ENCODE measurements around the gene PLIN4.
A peak's percentile ranks its signal among the peaks of the same experiment; 100 is the strongest.

PLIN4 gene

DNA sequence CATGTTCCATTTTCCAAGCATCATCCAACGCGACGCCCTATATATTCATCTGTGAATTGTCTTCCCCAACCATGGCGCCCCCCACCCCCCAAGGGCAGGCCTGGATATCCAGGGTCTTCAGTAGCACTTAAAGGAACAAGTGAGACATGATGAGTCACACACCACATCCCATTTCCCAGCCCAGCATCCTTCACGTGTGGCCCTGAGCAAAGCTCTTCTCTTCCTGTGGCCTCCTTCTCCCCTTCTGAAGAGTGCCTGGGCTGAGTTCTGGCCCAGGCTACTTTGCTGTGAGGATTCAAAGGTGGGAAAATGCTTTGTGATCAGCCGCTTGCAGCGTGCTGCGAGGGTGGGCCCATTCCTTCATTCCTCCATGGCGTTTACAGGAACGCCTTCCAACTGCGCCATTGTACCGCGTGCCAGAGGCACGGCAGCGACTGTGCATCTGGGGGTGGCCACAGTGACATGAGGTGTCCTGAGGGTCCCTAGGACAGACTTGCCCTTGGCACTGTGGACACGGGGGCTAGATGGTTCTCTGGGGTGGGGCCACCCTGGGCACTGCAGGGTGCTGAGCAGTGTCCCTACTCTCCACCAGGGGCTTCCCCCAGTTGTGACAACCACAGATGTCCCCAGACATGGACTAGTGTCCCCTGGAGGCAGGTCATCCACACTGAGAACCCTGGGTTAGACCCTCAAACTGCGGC lies 11.7 kb downstream of the PLIN4 start:
- DNase-seq (ENCODE audit: low spot score): no peak

DNA sequence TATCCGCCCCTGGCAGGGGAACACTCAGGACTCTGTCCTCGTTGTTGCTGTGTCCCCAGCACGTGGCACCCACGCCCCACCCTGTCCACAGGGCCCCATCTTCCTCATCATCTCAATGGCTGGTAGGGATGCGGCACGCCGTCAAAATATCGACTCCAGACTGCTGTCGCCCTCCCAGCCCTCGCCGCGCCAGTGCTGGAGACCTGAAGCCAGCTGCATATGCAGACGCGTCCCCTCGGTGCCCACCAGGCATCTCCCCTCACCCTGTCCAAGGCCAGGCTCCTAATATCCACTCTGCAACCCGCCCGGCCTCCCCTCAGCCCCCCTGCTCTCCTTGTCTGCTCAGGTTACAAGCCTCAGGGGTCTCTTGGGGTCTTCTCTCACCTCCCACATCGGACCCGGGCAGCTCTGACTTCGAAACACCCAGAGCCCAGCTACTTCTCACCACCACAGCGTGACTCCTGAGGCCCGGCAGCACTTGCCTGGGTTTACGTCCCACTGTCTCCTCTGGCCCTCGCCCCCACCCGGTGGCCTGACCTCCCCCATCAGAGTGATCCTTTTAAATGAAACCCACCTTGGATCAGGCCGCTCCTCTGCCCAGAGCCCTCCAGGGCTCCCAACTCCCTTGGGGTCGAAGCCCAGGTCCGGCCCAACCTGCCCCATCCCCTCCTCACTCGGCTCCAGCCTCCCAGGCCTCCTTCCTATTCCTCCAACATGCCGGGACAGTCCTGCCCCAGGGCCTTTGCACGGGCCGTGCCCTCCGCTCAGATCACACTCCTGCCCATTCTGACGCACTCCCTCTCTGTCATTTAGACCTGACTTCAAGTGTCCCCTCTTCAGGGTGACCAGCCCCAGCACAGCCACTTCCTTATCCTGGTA lies 12.5 kb downstream of the PLIN4 start:
- DNase-seq (ENCODE audit: low spot score): no peak

DNA sequence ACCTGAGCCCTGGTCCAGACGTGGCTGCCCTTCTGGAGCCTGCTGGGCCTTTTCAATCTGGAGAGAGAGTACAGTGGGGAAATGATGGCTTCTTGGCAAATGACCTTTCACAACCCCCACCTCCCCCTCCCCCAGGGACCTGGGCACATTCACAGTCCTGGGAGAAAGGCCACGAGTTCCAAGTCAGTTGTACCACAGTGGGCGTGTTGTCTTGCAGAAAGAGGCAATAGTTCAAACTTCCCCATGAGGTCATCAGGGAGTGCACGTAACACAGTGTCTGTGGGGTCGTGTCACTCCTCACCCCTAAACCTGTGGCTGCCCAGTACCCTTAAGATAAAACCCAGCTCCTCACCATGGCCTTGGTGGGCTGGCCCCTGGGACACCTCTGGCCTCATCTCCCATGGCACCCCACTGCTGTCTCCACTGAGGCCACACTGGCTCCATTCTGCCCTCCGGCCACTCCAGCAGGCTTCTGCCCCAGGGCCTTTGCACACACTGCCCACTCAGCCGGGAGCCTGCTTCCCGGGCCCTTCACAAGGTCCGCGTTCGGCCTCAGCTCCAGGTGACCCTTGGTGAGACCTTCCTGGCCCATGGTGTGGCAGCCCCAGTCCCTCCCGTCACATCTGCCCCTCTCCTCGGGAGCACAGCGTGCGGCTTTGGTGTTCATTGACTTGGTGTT lies 13.3 kb downstream of the PLIN4 start:
- DNase-seq (ENCODE audit: low spot score): no peak

DNA sequence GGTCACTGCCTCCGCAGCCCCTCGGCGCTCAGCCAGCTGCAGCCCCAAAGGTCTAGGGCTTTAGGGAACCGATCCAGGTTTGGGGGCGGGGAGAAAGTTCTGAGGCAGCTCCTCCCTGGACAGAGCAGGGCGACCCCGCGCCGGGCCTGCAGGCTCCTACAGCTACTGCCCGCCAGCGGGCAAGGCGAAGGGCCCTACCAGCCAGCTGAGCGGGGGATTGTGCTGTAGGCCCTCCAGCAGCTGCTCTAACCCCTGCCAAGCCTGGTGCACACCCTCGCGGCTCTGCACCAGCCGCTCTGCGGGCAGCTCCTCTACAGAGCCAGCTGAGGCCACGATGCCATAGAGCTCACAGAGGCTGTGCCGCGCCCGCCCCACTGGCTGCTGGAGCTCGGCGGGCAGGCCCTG lies 14.0 kb downstream of the PLIN4 start:
- DNase-seq (ENCODE audit: low spot score): no peak

DNA sequence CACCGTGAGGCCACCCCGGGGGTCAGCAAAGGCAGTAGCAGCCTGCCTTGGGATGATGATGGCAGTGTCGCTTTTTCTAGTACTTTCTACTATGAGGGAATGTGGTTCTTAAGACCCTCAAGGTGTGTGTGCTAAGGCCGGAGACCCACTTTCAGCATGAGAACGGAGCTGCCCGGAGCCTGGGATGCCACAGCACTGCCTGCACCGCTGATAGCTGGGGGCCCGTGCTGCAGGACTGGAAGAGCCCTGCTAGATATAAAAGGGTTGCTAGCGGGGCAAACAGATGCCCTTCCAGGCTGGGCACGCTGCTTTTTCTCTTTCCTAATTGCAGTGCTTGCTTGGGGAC lies 14.5 kb downstream of the PLIN4 start:
- DNase-seq (ENCODE audit: low spot score): no peak

DNA sequence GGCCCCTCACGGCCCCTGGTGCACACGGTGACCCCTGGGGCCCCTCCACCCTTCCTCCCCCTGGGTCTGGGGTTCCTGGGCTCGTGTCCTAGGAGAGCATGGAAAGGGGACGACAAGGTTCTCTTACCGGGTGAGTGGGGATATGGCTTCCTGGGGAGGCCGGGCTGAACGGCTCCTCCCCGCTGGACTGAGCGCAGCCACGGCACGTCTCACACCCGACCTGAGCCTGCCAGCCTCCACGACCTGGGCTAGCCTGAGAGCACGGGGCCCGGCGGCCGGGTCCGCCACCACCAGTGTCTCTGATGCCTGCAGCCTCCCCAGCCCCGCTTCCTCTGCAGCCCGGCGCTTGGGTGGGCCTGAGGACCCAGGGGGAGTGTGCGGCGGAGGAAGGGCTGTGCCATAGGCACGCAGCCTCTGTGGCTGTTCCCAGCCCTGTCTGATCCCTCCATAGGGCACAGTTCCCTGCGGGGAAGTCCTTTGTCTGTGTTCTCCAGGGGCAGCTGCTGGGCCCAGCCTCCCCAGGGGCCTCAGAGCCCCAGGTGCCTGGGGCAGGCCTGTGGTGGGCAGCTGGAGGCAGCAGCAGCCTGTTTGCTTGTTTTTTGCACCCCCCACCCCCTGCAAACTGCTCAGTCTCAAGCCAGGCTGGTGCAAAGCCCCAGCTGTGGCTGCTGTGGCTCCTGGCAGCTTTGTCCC lies 15.0 kb downstream of the PLIN4 start:
- DNase-seq (ENCODE audit: low spot score): peak; percentile 58

DNA sequence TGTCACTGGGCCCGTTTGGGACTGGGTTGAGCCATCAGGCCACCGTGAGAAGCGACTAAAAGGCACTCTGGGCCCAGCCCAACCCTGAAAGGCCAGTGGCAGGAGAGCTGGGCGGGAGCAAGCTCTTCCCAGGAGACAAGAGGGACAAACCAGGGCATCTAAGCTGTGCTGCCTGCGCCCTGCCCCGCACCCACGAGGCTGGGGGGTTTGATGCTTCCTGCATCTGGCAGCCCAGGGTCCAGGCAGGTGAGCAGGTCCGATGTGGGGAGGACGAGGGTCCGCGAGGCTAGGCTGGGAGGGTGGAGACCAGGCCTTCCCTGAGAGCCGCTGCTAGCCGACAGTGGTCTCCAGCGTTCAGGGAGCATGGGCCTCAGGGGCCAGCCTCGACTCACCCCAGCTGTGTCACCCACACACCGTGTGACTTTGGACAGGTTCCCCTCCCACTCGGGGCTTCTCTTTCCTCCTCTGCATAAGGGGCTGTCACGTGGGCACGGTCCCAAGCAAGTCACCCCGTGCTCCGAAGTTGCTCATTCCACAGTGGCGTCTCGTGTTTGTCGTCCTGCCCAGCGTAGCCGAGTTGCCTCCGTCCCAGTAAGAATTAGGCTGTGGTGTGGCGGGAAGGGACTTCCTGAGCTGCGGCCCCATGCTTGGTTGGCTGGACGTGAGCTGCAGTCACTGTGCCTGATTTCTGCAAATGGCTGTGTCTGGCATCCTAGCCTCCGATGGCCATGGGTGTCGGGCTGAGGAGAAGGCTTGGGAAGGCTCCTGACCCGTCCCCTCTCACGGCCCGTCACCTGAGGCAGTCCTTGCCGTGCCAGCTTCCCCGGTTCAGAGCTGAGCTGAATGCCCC lies 15.8 kb downstream of the PLIN4 start:
- peak; percentile 47 for DNase-seq (ENCODE audit: low spot score)

DNA sequence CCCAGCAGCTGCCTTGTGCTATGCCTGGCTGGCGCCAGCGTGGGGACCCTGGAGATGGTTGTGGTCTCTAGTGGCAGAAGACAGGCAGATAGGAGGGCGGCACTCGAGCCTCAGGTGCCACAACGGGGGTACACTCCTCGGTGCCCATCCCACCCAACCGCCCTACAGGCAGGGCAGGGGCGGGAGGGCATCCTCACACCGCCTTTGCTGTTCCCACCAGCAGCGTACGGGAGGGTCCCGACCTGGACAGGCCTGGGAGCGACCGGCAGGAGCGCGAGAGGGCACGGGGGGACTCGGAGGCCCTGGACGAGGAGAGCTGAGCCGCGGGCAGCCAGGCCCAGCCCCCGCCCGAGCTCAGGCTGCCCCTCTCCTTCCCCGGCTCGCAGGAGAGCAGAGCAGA lies 16.6 kb downstream of the PLIN4 start:
- DNase-seq (ENCODE audit: low spot score): no peak

DNA sequence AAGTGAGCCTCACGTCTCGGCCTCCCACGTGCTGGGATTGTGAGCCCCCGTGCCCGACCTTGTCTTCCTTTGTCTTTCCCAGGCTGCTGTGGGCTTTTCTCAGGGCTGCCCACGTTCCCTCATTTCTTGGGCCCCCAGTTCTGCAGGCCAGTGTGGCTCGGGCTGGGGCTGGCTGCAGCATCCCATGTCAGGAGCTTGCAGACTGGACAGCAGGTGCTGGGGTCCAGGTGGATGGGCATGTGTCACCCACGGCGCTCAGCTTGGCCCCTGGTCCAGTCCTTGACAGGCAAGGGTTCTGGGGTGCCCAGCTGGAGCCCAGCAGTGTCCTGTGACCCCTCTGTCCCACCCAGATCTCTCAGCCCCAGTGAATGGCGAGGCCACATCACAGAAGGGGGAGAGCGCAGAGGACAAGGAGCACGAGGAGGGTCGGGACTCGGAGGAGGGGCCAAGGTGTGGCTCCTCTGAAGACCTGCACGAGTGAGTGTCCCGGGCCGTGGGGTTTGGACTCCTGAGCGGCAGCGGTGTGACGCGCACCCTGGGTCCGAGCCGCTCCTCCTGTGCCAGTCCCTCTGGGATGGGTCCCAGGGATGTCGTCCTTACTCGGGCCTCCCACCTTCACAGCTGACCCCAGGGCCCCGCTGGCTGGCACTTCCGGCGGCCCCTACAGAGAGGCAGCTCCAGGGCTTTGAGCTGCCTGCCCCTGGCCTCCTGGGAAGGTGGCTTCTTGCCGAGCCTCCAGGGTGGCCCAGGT lies 17.3 kb downstream of the PLIN4 start:
- peak; percentile 52 for DNase-seq (ENCODE audit: low spot score)

DNA sequence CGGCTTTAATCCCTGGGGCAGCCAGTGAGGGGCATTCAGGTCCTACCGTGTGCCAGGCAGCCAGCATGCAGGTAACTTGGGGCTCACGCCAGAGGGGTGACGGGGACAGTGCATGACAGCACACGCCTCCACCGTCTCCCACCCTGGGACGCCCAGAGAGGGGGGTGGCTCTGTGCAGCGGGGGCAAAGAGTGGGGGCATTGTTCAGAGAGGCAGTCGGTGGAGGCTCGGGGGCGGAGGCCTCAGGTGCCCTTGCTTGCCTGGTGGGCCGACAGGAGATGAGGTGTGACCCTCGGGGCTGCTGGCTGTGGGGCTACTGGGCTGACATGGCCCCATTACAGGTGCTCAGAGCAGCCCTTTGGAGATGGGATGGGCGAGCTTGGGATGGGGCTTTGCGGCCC lies 18.4 kb downstream of the PLIN4 start:
- DNase-seq (ENCODE audit: low spot score): peak; percentile 53

DNA sequence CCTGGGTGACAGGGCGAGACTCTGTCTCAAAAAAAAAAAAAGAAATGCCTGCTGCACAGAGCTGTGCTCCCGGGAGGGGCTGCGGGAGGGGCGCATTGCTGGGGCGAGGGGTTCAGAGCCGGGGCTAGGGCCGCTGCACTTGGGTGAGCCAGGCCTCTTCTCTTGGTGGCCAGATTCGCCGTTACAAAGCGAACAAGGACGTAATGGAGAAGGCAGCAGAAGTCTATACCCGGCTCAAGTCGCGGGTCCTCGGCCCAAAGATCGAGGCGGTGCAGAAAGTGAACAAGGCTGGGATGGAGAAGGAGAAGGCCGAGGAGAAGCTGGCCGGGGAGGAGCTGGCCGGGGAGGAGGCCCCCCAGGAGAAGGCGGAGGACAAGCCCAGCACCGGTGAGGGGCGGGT lies 19.0 kb downstream of the PLIN4 start:
- DNase-seq (ENCODE audit: low spot score): peak; percentile 37

DNA sequence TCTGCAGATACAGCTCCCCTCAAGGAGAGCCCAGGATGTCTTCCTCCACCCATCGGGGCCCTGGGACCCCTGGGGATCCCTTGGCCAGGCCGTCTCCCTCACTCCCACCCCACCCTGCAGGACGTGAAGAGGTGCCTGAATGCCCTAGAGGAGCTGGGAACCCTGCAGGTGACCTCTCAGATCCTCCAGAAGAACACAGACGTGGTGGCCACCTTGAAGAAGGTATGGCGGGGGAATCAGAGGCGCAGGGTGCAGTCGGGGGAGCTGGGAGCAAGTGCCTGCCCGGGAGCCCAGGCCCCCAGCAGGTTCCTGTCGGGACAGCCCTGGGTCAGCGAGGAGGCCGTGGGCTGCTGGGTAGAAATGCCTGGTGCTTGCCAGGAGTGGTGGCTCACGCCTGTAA lies 19.6 kb downstream of the PLIN4 start:
- DNase-seq (ENCODE audit: low spot score): peak; percentile 55

DNA sequence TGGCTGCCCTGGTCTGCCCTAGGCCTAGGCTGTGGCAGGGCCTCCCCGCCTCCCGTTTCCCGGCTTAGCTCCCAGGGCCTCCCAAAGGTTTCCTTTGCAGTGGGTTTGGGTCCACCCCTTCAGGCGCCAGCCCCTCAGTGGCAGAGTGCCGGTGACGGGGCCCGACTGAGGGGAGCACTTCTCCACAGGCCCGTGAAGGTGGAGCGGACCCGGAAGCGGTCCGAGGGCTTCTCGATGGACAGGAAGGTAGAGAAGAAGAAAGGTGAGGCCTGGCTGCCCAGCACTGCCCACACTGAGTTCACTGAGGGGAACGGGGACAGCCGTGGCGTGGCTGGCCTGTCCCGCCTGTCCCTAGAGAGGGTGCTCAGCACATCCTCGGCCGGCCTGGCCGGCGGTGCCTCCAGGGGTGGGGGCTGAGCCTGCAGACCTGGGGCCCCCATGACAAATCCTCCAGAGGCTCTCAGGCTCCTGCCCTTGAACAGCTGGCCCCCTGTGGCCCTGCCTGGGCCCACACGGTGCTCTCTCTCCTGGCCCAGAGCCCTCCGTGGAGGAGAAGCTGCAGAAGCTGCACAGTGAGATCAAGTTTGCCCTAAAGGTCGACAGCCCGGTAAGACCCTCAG lies 20.4 kb downstream of the PLIN4 start:
- DNase-seq (ENCODE audit: low spot score): peak; percentile 44

DNA sequence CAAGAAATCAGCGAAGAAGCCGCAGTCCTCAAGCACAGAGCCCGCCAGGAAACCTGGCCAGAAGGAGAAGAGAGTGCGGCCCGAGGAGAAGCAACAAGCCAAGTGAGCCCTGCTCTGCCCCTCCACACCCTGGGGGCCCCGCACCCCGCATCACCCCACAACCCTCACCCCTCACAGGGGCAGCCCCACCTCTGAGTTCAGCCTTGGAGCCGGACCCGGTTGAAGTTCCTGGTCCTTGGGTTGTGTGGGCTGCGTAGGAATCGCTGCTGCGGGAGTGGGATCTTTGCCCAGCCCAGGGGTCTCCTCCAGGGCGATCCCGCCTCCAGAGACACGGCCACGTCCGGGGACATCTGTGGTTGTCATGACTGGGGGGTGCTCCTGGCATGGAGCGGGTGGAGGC lies 22.0 kb downstream of the PLIN4 start:
- peak; percentile 53 for DNase-seq (ENCODE audit: low spot score)

DNA sequence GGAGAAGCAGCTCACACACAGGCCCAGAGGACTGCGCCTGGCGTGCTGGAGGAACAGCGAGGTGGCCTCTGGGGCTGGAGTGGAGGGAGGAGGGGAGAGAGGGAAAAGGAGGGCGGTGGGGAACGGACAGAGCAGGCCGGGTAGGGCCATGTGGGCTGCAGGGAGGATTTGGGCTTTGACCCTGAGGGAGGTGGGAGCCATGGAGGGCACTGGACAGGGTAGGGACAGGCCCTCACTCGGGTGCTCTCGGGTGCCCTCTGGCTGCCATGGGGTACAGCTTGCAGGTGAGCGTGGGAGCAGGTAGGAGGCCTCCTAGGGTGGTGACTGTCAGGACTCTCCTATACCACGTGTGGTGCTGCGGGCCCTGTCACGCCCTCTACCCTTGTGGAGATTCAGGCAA lies 22.8 kb downstream of the PLIN4 start:
- peak; percentile 48 for DNase-seq (ENCODE audit: low spot score)

DNA sequence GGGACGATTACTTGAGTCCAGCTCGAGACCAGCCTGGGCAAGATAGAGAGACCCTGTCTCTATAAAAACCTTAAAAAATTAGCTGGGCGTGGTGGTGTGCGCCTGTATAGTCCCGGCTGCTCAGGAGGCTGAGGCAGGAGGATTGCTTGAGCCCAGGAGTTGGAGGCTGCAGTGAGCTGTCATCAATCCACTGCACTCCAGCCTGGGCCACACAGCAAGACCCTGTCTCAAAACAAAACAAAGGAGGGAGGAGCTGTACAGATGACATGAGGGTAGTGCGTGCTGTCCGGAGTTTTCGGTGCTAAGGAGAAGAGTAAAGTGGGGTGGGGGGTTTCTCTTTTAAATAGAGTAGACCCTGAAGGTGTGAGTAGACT lies 23.6 kb downstream of the PLIN4 start:
- no peak for DNase-seq (ENCODE audit: low spot score)

DNA sequence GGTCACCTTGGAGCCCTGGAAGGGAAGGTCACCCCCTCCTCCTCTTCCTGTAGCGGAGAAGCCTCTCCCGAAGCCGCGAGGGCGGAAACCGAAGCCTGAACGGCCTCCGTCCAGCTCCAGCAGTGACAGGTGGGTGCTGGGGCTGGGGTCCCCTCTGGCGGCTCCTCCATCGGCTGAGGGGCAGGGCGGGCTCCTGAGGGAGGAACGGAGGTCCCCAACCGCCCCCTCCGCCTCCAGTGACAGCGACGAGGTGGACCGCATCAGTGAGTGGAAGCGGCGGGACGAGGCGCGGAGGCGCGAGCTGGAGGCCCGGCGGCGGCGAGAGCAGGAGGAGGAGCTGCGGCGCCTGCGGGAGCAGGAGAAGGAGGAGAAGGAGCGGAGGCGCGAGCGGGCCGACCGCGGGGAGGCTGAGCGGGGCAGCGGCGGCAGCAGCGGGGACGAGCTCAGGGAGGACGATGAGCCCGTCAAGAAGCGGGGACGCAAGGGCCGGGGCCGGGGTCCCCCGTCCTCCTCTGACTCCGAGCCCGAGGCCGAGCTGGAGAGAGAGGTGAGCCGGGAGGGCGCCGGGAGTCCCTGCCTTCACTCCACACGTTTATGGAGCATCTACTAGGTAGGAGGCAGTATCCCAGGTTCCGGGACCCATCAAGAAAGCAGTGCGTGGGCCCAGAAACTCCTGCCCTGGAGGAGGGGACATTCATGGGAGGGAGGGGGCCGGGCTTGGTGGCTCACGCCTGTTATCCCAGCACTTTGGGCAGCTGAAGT lies 24.2 kb downstream of the PLIN4 start:
- DNase-seq (ENCODE audit: low spot score): peak; percentile 56

DNA sequence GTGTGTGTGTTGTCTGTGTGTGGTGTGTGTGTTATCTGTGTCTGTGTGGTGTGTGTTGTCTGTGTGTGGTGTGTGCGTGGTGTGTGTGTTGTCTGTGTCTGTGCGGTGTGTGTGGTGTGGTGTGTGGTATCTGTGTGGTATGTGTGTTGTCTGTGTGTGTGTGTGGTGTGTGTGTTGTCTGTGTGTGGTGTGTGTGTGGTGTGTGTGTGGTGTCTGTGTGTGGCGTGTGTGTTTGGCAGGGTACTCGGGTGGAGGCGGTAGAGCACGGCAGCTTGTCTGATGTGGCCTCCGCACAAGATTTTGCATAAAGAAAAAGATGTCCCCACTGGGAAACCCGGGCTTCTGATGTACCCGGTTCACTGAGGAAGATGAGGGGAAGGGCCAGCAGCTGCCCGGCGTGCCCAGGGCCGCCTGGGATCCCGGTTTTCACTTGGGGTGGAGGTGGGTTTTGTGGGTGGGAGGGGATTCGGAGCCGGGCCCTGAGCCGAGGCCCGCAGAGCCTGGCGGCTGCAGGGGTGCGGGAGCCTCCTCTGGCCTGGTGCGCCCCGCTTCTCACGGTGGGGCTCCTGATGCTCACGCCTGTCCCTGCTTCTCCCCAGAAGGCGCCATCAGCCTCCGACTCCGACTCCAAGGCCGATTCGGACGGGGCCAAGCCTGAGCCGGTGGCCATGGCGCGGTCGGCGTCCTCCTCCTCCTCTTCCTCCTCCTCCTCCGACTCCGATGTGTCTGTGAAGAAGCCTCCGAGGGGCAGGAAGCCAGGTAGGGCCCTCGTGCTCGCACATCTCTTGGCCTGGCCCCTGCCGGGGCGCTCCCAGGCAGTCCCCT lies 25.0 kb downstream of the PLIN4 start:
- peak; percentile 42 for DNase-seq (ENCODE audit: low spot score)

All from left forelimb (tissue), 1 donor.